Measurements from ENCODE around the gene FAM234B.
"Not testable (repeated sequence)": the region's sequence is repeated elsewhere in the genome, so short reads cannot be mapped to it uniquely, and the experiment has no call there.

FAM234B gene

GRCh38 chr12:13046964-13047363 lies 2.8 kb downstream of the FAM234B start:
- in situ Hi-C loops (cut with MboI; ENCODE audit: low pct_unique_long_range_greater_than_20kb, low sequenced_read_pairs, unreplicated experiment), result no loop called here
- TF ChIP-seq, protein P1, sequence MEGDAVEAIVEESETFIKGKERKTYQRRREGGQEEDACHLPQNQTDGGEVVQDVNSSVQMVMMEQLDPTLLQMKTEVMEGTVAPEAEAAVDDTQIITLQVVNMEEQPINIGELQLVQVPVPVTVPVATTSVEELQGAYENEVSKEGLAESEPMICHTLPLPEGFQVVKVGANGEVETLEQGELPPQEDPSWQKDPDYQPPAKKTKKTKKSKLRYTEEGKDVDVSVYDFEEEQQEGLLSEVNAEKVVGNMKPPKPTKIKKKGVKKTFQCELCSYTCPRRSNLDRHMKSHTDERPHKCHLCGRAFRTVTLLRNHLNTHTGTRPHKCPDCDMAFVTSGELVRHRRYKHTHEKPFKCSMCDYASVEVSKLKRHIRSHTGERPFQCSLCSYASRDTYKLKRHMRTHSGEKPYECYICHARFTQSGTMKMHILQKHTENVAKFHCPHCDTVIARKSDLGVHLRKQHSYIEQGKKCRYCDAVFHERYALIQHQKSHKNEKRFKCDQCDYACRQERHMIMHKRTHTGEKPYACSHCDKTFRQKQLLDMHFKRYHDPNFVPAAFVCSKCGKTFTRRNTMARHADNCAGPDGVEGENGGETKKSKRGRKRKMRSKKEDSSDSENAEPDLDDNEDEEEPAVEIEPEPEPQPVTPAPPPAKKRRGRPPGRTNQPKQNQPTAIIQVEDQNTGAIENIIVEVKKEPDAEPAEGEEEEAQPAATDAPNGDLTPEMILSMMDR (IDR thresholded peaks at IDR 0.05; ENCODE audit: extremely low read depth, insufficient read depth, missing control alignments), result no peak

DNA sequence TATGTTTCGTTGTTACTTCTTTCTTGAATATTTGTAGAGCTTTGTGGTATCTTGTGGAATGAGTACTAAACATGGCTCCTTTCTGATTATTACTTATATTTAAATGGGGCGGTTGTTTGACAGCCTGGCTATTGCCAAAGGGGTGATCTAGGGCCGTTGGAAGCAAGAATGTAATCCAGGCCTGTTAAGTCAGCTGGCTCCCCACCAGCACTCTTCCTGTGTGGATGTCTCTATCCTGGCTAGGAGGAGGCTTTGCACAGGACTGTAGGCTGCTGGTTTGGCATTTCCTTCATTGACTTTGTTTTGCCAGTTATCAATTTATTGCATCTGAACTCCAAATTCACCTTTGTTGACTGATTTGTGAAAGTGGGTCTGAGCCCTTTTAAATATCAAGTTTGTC lies 5.6 kb downstream of the FAM234B start:
- in situ Hi-C loops (cut with MboI; ENCODE audit: low pct_unique_long_range_greater_than_20kb, low sequenced_read_pairs, unreplicated experiment), result no loop called here
- no peak for DNase-seq (ENCODE audit: low spot score)
- TF ChIP-seq, protein P1 (IDR thresholded peaks at IDR 0.05; ENCODE audit: extremely low read depth, insufficient read depth, missing control alignments), result no peak

More at GRCh38 chr12:13046964-13047363, 2.8 kb downstream of the FAM234B start:
- DNase-seq (ENCODE audit: low spot score), result peak; percentile 29

DNA sequence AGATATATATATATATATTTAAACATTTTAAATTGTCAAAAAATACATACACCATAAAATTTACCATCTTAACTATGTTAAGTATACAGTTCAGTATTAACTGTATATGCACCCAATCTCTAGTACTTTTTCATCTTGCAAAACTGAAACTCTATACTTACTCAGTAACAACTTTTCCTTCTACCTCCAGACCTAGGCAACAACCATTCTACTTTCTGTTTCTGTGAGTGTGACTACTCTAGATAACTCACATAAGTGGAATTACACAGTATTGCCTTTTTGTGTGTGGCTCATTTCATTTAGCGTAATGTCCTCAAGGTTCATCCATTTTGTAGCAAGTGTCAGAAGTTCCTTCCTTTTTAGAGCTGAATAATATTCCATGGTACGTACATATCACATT lies 8.2 kb downstream of the FAM234B start:
- TF ChIP-seq, protein P1 (IDR thresholded peaks at IDR 0.05; ENCODE audit: extremely low read depth, insufficient read depth, missing control alignments), result no peak
- in situ Hi-C loops (cut with MboI; ENCODE audit: low pct_unique_long_range_greater_than_20kb, low sequenced_read_pairs, unreplicated experiment), result no loop called here
- no peak for DNase-seq (ENCODE audit: low spot score)

- DNase-seq (ENCODE audit: low spot score); in situ Hi-C loops (cut with MboI; ENCODE audit: low pct_unique_long_range_greater_than_20kb, low sequenced_read_pairs, unreplicated experiment): not testable (repeated sequence)
Observed at GRCh38 chr12:13053617-13054016, 9.4 kb downstream of the FAM234B start.

- no peak for DNase-seq (ENCODE audit: low spot score)
- TF ChIP-seq, protein P1 (IDR thresholded peaks at IDR 0.05; ENCODE audit: extremely low read depth, insufficient read depth, missing control alignments), result no peak
Observed at GRCh38 chr12:13060581-13060980, 16.4 kb downstream of the FAM234B start.

DNA sequence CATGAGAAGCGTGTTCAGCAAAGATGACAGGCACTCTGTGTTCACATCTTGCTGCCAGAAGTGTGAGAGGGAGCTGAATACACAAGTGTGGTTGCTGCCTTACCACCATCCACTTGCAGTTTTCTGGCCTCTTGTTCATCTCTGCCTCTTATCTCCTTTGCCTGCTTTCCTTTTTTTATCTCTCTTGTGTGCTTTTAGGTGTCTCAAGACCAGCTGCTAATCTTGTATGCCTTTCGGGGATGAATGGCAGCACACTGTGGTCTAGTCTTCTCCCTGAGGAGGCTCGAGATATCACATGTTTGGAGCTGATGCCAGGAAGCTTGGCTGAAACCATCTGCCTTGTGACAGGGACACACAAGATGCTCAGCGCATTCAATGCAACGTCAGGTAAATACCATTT lies 17.2 kb downstream of the FAM234B start:
- in situ Hi-C loops (cut with MboI; ENCODE audit: low pct_unique_long_range_greater_than_20kb, low sequenced_read_pairs, unreplicated experiment), result no loop called here
- DNase-seq (ENCODE audit: low spot score), result no peak
- TF ChIP-seq, protein P1 (IDR thresholded peaks at IDR 0.05; ENCODE audit: extremely low read depth, insufficient read depth, missing control alignments), result no peak

More at GRCh38 chr12:13060581-13060980, 16.4 kb downstream of the FAM234B start:
- in situ Hi-C loops (cut with MboI; ENCODE audit: low pct_unique_long_range_greater_than_20kb, low sequenced_read_pairs, unreplicated experiment), result no loop called here

DNA sequence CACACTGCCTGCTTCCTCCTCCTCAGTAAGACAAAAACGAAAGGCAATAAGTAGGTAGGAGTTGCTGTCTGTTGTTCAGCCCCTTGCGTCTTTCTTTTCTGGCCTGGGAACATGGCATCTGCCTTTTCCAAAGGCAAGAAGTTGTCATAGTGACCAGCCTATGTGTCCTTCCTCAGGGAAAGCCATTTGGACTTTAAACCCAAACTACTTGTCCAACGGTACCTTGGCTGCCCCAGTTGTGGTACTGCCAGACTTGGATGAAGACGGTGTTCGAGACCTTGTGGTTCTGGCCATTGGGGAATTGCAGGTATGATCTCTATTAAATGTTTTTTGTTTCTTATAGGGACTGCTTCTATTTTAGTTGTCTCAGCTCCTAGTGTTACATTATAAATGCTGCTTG lies 18.5 kb downstream of the FAM234B start:
- no peak for DNase-seq (ENCODE audit: low spot score)
- in situ Hi-C loops (cut with MboI; ENCODE audit: low pct_unique_long_range_greater_than_20kb, low sequenced_read_pairs, unreplicated experiment), result no loop called here
- TF ChIP-seq, protein P1 (IDR thresholded peaks at IDR 0.05; ENCODE audit: extremely low read depth, insufficient read depth, missing control alignments), result no peak

Data from GM13977 (cell line).